B cell (primary cell): Measurements from ENCODE around the gene KDM5B. TPM values are rescaled to one million over a fixed set of nuclear protein-coding genes. Genes with fewer than 3 reads are reported as not detected.

Experiments used
- ATAC-seq: fragments of 200-7000 bp; cut with Tn5 transposase; one replicate; pipeline ENCODE4 v1.10.0; 2021; ENCODE audit warnings: low read depth, mild to moderate bottlenecking, moderate number of reproducible peaks, moderate library complexity
- CTCF ChIA-PET: fragments of 350-600 bp; sonication (Branson Sonifier 250); formaldehyde crosslinking; loops from one replicate; lab custom pipeline; 2021; ENCODE audit warnings: antibody characterized with exemption, inconsistent platforms; lab: Charles Lee
- POLR2A ChIA-PET: fragments of 350-600 bp; sonication (Branson Sonifier 250); formaldehyde crosslinking; loops from one replicate; lab custom pipeline; 2021; ENCODE audit warnings: antibody characterized with exemption; lab: Charles Lee
- DNase-seq: peaks from one replicate; pipeline ENCODE4 v3.0.0; 2013
- H2AFZ ChIP-seq: 2 replicates; pipeline ENCODE4 v1.6.1; 2012; ENCODE audit warnings: mild to moderate bottlenecking, low read depth, low read length; ENCODE audit not compliant: insufficient read depth, poor library complexity, severe bottlenecking
- H3K27ac ChIP-seq, 2 donors: 1 replicate in 1 of 2; 2 replicates in 1 of 2; pipeline ENCODE4 v1.5.1; 2012 to 2013; ENCODE audit warnings: low read length in 2 of 2, mild to moderate bottlenecking in 2 of 2, moderate library complexity in 1 of 2
- H3K27me3 ChIP-seq, 4 experiments: fragments of 200-600 bp in 1 of 4; sonication (generic) in 1 of 4; replicated peaks in 1 of 4; 1 replicate in 2 of 4; 2 replicates in 2 of 4; pipeline versions ENCODE4 v1.6.1 to v1.7.0; 2013 to 2016; ENCODE audit warnings: low read length in 3 of 4, mild to moderate bottlenecking in 2 of 4, mixed read lengths in 1 of 4, moderate library complexity in 1 of 4; ENCODE audit not compliant: insufficient read depth in 4 of 4, control insufficient read depth in 3 of 4; ENCODE audit errors: control extremely low read depth in 1 of 4
- H3K36me3 ChIP-seq, 2 experiments: replicated peaks in 1 of 2; 1 replicate in 1 of 2; 2 replicates in 1 of 2; pipeline versions ENCODE4 v1.6.1 to v1.7.1; 2013; ENCODE audit warnings: low read length in 1 of 2; ENCODE audit not compliant: insufficient read depth in 2 of 2, control insufficient read depth in 1 of 2; ENCODE audit errors: control extremely low read depth in 1 of 2, extremely low read depth in 1 of 2
- H3K4me1 ChIP-seq, 2 donors: fragments of 200-600 bp in 1 of 2; sonication (generic) in 1 of 2; 1 replicate in 1 of 2; 2 replicates in 1 of 2; pipeline versions ENCODE4 v1.5.1 to v1.6.1; 2013 to 2017; ENCODE audit warnings: low read length in 2 of 2; ENCODE audit not compliant: control insufficient read depth in 2 of 2, insufficient read depth in 2 of 2
- H3K4me2 ChIP-seq: replicated peaks from 2 replicates; pipeline ENCODE3; 2012; ENCODE audit warnings: mild to moderate bottlenecking, low read depth, low read length; ENCODE audit not compliant: poor library complexity, severe bottlenecking
- H3K4me3 ChIP-seq, 5 experiments: fragments of 200-600 bp in 1 of 5; sonication (generic) in 1 of 5; 1 replicate in 3 of 5; 2 replicates in 2 of 5; pipeline versions ENCODE4 v1.5.1 to v1.7.0; 2011 to 2016; ENCODE audit warnings: low read length in 4 of 5, mild to moderate bottlenecking in 4 of 5, low read depth in 2 of 5, control low read depth in 1 of 5, moderate library complexity in 1 of 5; ENCODE audit not compliant: insufficient read depth in 1 of 5; ENCODE audit errors: control extremely low read depth in 1 of 5, extremely low read depth in 1 of 5
- H3K79me2 ChIP-seq: fragments of 200-600 bp; sonication (generic); one replicate; pipeline ENCODE4 v1.6.0; 2016; ENCODE audit warnings: low read length; ENCODE audit not compliant: control insufficient read depth, insufficient read depth
- H3K9ac ChIP-seq: fragments of 200-600 bp; sonication (generic); 2 replicates; pipeline ENCODE4 v1.6.1; 2017; ENCODE audit warnings: mild to moderate bottlenecking, low read length, moderate library complexity
- H3K9me3 ChIP-seq, 3 donors: one replicate each; pipeline versions ENCODE4 v1.6.1 to v1.7.1; 2013; ENCODE audit warnings: low read length in 2 of 3; ENCODE audit not compliant: control insufficient read depth in 2 of 3, insufficient read depth in 1 of 3; ENCODE audit errors: control extremely low read depth in 1 of 3
- H4K20me1 ChIP-seq: 2 replicates; pipeline ENCODE4 v1.6.0; 2012; ENCODE audit warnings: mild to moderate bottlenecking, low read length; ENCODE audit not compliant: insufficient read depth, control insufficient read depth, poor library complexity, severe bottlenecking
- H3K27ac Mint-ChIP-seq: one replicate; pipeline ENCODE4 v1.8.0; 2021; ENCODE audit warnings: mixed read lengths
- H3K27me3 Mint-ChIP-seq: one replicate; pipeline ENCODE4 v1.8.0; 2021; ENCODE audit warnings: mixed read lengths
- H3K4me1 Mint-ChIP-seq: one replicate; pipeline ENCODE4 v1.8.0; 2021; ENCODE audit warnings: mixed read lengths
- H3K4me3 Mint-ChIP-seq: one replicate; pipeline ENCODE4 v1.8.0; 2021; ENCODE audit warnings: mixed read lengths
- H3K9me3 Mint-ChIP-seq: one replicate; pipeline ENCODE4 v1.8.0; 2022; ENCODE audit warnings: mixed read lengths; ENCODE audit not compliant: insufficient read depth
- EZH2 ChIP-seq: IDR thresholded peaks from 2 replicates; pipeline ENCODE4 v1.6.1; 2012; ENCODE audit warnings: borderline replicate concordance, low read depth, mild to moderate bottlenecking, moderate library complexity, low read length; ENCODE audit not compliant: insufficient read depth, poor library complexity, severe bottlenecking
- WGBS: methylation state at CpG from one replicate; pipeline ENCODE4 v1.1.5; 2013; ENCODE audit warnings: missing lambda C conversion rate; ENCODE audit not compliant: insufficient coverage; 5-methylcytosine and 5-hydroxymethylcytosine counted together
- intact Hi-C: fragments of 100-400 bp; cut with micrococcal nuclease; formaldehyde crosslinking; loops from one replicate; pipeline ENCODE4 v1.10.0; 2022
- polyA plus RNA-seq: library from polyadenylated mRNA; depleted of rRNA; stranded (reverse); fragments of >200 nt; gene quantifications from 2 replicates; pipeline ENCODE4 v1.2.3, GENCODE V29; 2012
- total RNA-seq, 2 donors: library from RNA; stranded (reverse); fragments of 120-200 nt in 1 of 2; gene quantifications; 1 replicate in 1 of 2; 2 replicates in 1 of 2; pipeline versions ENCODE4 v1.2.3 to v1.2.4, GENCODE V29; 2013 to 2022
- TF ChIP-seq, protein P1 (sequence below): fragments of 200-600 bp; IDR thresholded peaks from one replicate; pipeline ENCODE4 v1.8.0; 2022; ENCODE audit warnings: antibody characterized with exemption, mild to moderate bottlenecking

The KDM5B gene
- total and polyA plus RNA-seq, 2 donors (not counting 1 experiment from before 2014, with no cell fraction given), result 11.2 to 62.7 TPM

DNA sequence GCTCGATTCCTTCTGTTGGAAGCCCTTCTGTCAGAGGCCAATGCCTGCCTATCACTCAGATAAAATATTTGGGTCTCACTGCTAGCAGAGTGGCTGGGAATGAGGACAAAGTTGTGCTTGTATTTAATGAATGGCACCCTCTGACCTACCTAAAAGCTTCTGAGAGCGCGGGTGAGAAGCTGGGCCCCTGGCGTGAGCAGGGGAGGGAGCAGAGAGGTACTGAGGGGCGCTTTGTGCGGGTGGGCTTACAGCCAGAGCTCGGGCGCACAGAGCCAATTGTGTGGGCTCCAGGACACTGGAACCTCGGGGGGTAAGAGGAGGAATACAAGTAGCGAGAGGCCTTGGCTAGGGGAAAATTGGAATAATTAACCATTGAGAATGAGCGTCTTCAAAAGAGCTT lies 34.9 kb upstream of the KDM5B start:
- TF ChIP-seq, protein P1, sequence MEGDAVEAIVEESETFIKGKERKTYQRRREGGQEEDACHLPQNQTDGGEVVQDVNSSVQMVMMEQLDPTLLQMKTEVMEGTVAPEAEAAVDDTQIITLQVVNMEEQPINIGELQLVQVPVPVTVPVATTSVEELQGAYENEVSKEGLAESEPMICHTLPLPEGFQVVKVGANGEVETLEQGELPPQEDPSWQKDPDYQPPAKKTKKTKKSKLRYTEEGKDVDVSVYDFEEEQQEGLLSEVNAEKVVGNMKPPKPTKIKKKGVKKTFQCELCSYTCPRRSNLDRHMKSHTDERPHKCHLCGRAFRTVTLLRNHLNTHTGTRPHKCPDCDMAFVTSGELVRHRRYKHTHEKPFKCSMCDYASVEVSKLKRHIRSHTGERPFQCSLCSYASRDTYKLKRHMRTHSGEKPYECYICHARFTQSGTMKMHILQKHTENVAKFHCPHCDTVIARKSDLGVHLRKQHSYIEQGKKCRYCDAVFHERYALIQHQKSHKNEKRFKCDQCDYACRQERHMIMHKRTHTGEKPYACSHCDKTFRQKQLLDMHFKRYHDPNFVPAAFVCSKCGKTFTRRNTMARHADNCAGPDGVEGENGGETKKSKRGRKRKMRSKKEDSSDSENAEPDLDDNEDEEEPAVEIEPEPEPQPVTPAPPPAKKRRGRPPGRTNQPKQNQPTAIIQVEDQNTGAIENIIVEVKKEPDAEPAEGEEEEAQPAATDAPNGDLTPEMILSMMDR, result no peak
- TF ChIP-seq EZH2, result no peak
- Histone ChIP-seq H3K4me3 (no peak overlapping the region), H3K36me3 (no peaks in the 10 kb centered on the region), H3K27ac (no peak overlapping the region), H3K9ac (no peak overlapping the region), H4K20me1 (no peaks in the 10 kb centered on the region), H3K4me2 (no peak overlapping the region), H3K79me2 (no peaks in the 10 kb centered on the region), H3K9me3 (no peaks in the 10 kb centered on the region), H2AFZ (no peak overlapping the region), H3K4me1 (peaks cover 0 to 8% of the 10 kb centered on the region in 2 donors), H3K27me3 (no peaks in the 10 kb centered on the region)
- CTCF ChIA-PET, result no interaction called here
- no peak for DNase-seq
- Mint-ChIP-seq H3K27me3 (peaks cover 3% of the 10 kb centered on the region), H3K27ac (no peak overlapping the region), H3K4me3 (no peak overlapping the region), H3K4me1 (peaks cover 3% of the 10 kb centered on the region), H3K9me3 (no peaks in the 10 kb centered on the region)
- intact Hi-C loops, result no loop called here
- no peak for ATAC-seq
- 95% methylated on average over 10 of the region's 11 CpGs for WGBS
- POLR2A ChIA-PET, result no interaction called here

GRCh38 chr1:202837746-202838262 lies 29.6 kb upstream of the KDM5B start:
- TF ChIP-seq EZH2, result no peak
- TF ChIP-seq, protein P1, result no peak
- Histone ChIP-seq H3K9ac (no peak overlapping the region), H3K9me3 (no peaks in the 10 kb centered on the region), H3K4me1 (peaks cover 19 to 29% of the 10 kb centered on the region in 2 donors), H3K27me3 (peaks cover 0 to 4% (median 0%) of the 10 kb centered on the region in 4 experiments), H3K4me2 (no peak overlapping the region), H3K36me3 (no peaks in the 10 kb centered on the region), H3K27ac (no peak overlapping the region), H3K4me3 (no peak overlapping the region), H3K79me2 (no peaks in the 10 kb centered on the region), H2AFZ (no peak overlapping the region), H4K20me1 (no peaks in the 10 kb centered on the region)
- WGBS, result 89% methylated on average over 1 of the region's 5 CpGs
- H3K4me1 Mint-ChIP-seq, result peaks cover 22% of the 10 kb centered on the region
- no peaks in the 10 kb centered on the region for H3K9me3 Mint-ChIP-seq
- intact Hi-C loops, result no loop called here
- POLR2A ChIA-PET, result no interaction called here
- DNase-seq (no peak), ATAC-seq (no peak)
- peaks cover 8% of the 10 kb centered on the region for H3K27me3 Mint-ChIP-seq
- H3K4me3 Mint-ChIP-seq, result no peak overlapping the region
- H3K27ac Mint-ChIP-seq, result no peak overlapping the region
- CTCF ChIA-PET, result no interaction called here
